SK-N-SH treated with all-trans-retinoic acid at 6 μM for 48 hours (cell line): ENCODE measurements around the gene CHID1.

ENCODE experiments used
- ATAC-seq: fragments of 200-7000 bp; cut with Tn5 transposase; 3 replicates; pipeline ENCODE4 v1.9.1; 2020; ENCODE audit warnings: mild to moderate bottlenecking, moderate library complexity
- ARNTL ChIP-seq: fragments of 450-650 bp; formaldehyde crosslinking; IDR thresholded peaks from 2 replicates; pipeline ENCODE4 v1.5.0; 2020; ENCODE audit warnings: low read depth, mild to moderate bottlenecking, moderate library complexity, borderline replicate concordance
- BACH2 ChIP-seq: fragments of 250-450 bp; sonication (Bioruptor Pico); IDR thresholded peaks from 2 replicates; pipeline ENCODE4 v1.9.0; 2021; ENCODE audit warnings: mild to moderate bottlenecking, borderline replicate concordance
- CREB5 ChIP-seq: fragments of 250-450 bp; sonication (Bioruptor Pico); IDR thresholded peaks from 2 replicates; pipeline ENCODE4 v1.5.1; 2020; ENCODE audit warnings: low read depth, mild to moderate bottlenecking, moderate library complexity
- CSDC2 ChIP-seq: fragments of 250-450 bp; sonication (Bioruptor Pico); IDR thresholded peaks from 2 replicates; pipeline ENCODE4 v1.5.0; 2020; ENCODE audit warnings: mild to moderate bottlenecking, moderate library complexity
- CSRNP3 ChIP-seq: fragments of 250-450 bp; sonication (Bioruptor Pico); IDR thresholded peaks from 2 replicates; pipeline ENCODE4 v1.5.1; 2021; ENCODE audit warnings: mild to moderate bottlenecking, moderate library complexity
- GLIS3 ChIP-seq: fragments of 250-450 bp; sonication (Bioruptor Pico); IDR thresholded peaks from 2 replicates; pipeline ENCODE4 v1.5.0; 2020; ENCODE audit warnings: mild to moderate bottlenecking, moderate library complexity
- ISL1 ChIP-seq: fragments of 250-450 bp; sonication (Bioruptor Pico); IDR thresholded peaks from 2 replicates; pipeline ENCODE4 v2.1.2; 2022; ENCODE audit warnings: mild to moderate bottlenecking, moderate library complexity
- OSR1 ChIP-seq: fragments of 250-450 bp; sonication (Bioruptor Pico); IDR thresholded peaks from 2 replicates; pipeline ENCODE4 v1.8.0; 2022; ENCODE audit warnings: moderate library complexity, mild to moderate bottlenecking, inconsistent platforms
- POU6F1 ChIP-seq: fragments of 250-450 bp; sonication (Bioruptor Pico); IDR thresholded peaks from 2 replicates; pipeline ENCODE4 v1.8.0; 2021; ENCODE audit warnings: low read depth, mild to moderate bottlenecking, moderate library complexity, borderline replicate concordance
- PPARA ChIP-seq: fragments of 250-450 bp; sonication (Bioruptor Pico); IDR thresholded peaks from 2 replicates; pipeline ENCODE4 v1.5.0; 2020; ENCODE audit warnings: mild to moderate bottlenecking, borderline replicate concordance
- RARB ChIP-seq: fragments of 250-450 bp; sonication (Bioruptor Pico); IDR thresholded peaks from 2 replicates; pipeline ENCODE4 v1.8.0; 2021; ENCODE audit warnings: mild to moderate bottlenecking, moderate library complexity
- SNAI2 ChIP-seq: fragments of 250-450 bp; sonication (Bioruptor Pico); IDR thresholded peaks from 2 replicates; pipeline ENCODE4 v1.5.0; 2020; ENCODE audit warnings: mild to moderate bottlenecking, moderate library complexity
- TCF4 ChIP-seq: fragments of 250-450 bp; sonication (Bioruptor Pico); IDR thresholded peaks from 2 replicates; pipeline ENCODE4 v1.8.0; 2021; ENCODE audit warnings: mild to moderate bottlenecking, moderate library complexity, borderline replicate concordance
- TOX ChIP-seq: fragments of 250-450 bp; sonication (Bioruptor Pico); IDR thresholded peaks from 2 replicates; pipeline ENCODE4 v1.8.0; 2021; ENCODE audit warnings: mild to moderate bottlenecking, moderate library complexity, borderline replicate concordance
- TSHZ2 ChIP-seq: fragments of 250-450 bp; sonication (Bioruptor Pico); IDR thresholded peaks from 2 replicates; pipeline ENCODE4 v1.5.0; 2020; ENCODE audit warnings: mild to moderate bottlenecking, moderate library complexity
- ZFP3 ChIP-seq: fragments of 250-450 bp; sonication (Bioruptor Pico); IDR thresholded peaks from 2 replicates; pipeline ENCODE4 v1.5.0; 2020; ENCODE audit warnings: mild to moderate bottlenecking, moderate library complexity
- ZFP30 ChIP-seq: fragments of 450-650 bp; formaldehyde crosslinking; IDR thresholded peaks from 2 replicates; pipeline ENCODE4 v1.5.0; 2022; ENCODE audit warnings: mild to moderate bottlenecking, moderate library complexity
- ZNF565 ChIP-seq: fragments of 450-650 bp; formaldehyde crosslinking; conservative IDR thresholded peaks from 2 replicates; pipeline ENCODE4 v1.5.0; 2020; ENCODE audit warnings: low read depth, mild to moderate bottlenecking, moderate library complexity
- ZNF70 ChIP-seq: fragments of 450-650 bp; formaldehyde crosslinking; IDR thresholded peaks from 2 replicates; pipeline ENCODE4 v1.5.0; 2020; ENCODE audit warnings: mild to moderate bottlenecking, moderate library complexity
- ZNF8 ChIP-seq: fragments of 450-650 bp; formaldehyde crosslinking; IDR thresholded peaks from 2 replicates; pipeline ENCODE4 v1.5.0; 2020; ENCODE audit warnings: mild to moderate bottlenecking, moderate library complexity

The CHID1 gene

GRCh38 chr11:889687-890475 is 20.7 kb downstream of the CHID1 start (continued):
- no peak for TF ChIP-seq CSDC2
- TF ChIP-seq ZFP3 (CRISPR knock-in tag), result no peak
- TF ChIP-seq RARB, result no peak
- no peak for TF ChIP-seq ARNTL (CRISPR knock-in tag)
- no peak for TF ChIP-seq CSRNP3 (CRISPR knock-in tag)
- no peak for TF ChIP-seq TOX (CRISPR knock-in tag)

GRCh38 chr11:889257-889656 is 21.4 kb downstream of the CHID1 start:
- TF ChIP-seq TOX (CRISPR knock-in tag) (no peak), ISL1 (no peak), OSR1 (CRISPR knock-in tag) (no peak), CSDC2 (no peak), BACH2 (no peak), ARNTL (CRISPR knock-in tag) (no peak), ZFP30 (no peak), SNAI2 (no peak), POU6F1 (no peak), ZFP3 (CRISPR knock-in tag) (no peak), ZNF565 (no peak), RARB (no peak), TCF4 (no peak), CREB5 (CRISPR knock-in tag) (no peak), ZNF70 (no peak), ZNF8 (CRISPR knock-in tag) (no peak)

GRCh38 chr11:888310-889212 is 22.0 kb downstream of the CHID1 start:
- TF ChIP-seq ZNF8 (CRISPR knock-in tag) (no peak), TCF4 (no peak), ARNTL (CRISPR knock-in tag) (no peak), ISL1 (no peak), ZFP3 (CRISPR knock-in tag) (no peak), ZFP30 (no peak), PPARA (CRISPR knock-in tag) (no peak), ZNF565 (no peak), OSR1 (CRISPR knock-in tag) (no peak), SNAI2 (no peak), GLIS3 (no peak), TSHZ2 (no peak), BACH2 (no peak), POU6F1 (no peak), CSDC2 (no peak), CREB5 (CRISPR knock-in tag) (no peak), CSRNP3 (CRISPR knock-in tag) (no peak)
- ATAC-seq, result no peak

More at GRCh38 chr11:889257-889656, 21.4 kb downstream of the CHID1 start:
- no peak for ATAC-seq
